Body of pancreas (tissue), 4 donors: ENCODE results near the gene ENTPD2. TPM values are rescaled to one million over a fixed set of nuclear protein-coding genes. Genes with fewer than 3 reads are reported as not detected.
A peak's percentile ranks its signal among the peaks of the same experiment; 100 is the strongest.

Experiments used
- ATAC-seq: fragments of 150-250 bp; one replicate; pipeline ENCODE4 v1.9.1; 2016
- DNase-seq, 4 donors: peaks; one replicate each; pipeline ENCODE4 v3.0.0-alpha.2; 2019
- H3K27ac ChIP-seq, 4 donors: fragments of 200-600 bp; sonication (generic); 1 replicate in 3 of 4; 2 replicates in 1 of 4; pipeline versions ENCODE4 v1.5.1 to v1.6.1; 2016 to 2019; ENCODE audit warnings: mild to moderate bottlenecking in 1 of 4, mixed read lengths in 1 of 4, moderate library complexity in 1 of 4
- H3K27me3 ChIP-seq, 2 donors: fragments of 200-600 bp; sonication (generic); one replicate each; pipeline ENCODE4 v1.6.0; 2016; ENCODE audit warnings: mild to moderate bottlenecking in 1 of 2
- H3K36me3 ChIP-seq, 2 donors: fragments of 200-600 bp; sonication (generic); replicated peaks in 1 of 2; 2 replicates each; pipeline ENCODE4 v1.5.1; 2016; ENCODE audit warnings: low read depth in 2 of 2; ENCODE audit not compliant: insufficient read depth in 1 of 2
- H3K4me1 ChIP-seq: fragments of 200-600 bp; sonication (generic); one replicate; pipeline ENCODE4 v1.6.0; 2016
- H3K4me3 ChIP-seq, 2 donors: fragments of 200-600 bp; sonication (generic); 1 replicate in 1 of 2; 2 replicates in 1 of 2; pipeline ENCODE4 v1.5.1; 2016 to 2019
- H3K9me3 ChIP-seq, 3 donors: fragments of 200-600 bp; sonication (generic); 1 replicate in 2 of 3; 2 replicates in 1 of 3; pipeline ENCODE4 v1.5.1; 2016
- CTCF ChIP-seq, 7 experiments: fragments of 450-650 bp in 4 of 7; fragments of 200-600 bp in 3 of 7; sonication (generic) in 3 of 7; IDR thresholded peaks; one replicate each; pipeline ENCODE4 v1.5.1; 2016 to 2019; ENCODE audit warnings: antibody characterized with exemption in 7 of 7
- POLR2A ChIP-seq, 3 donors: fragments of 450-650 bp; IDR thresholded peaks; one replicate each; pipeline ENCODE4 v1.6.1; 2016; ENCODE audit warnings: antibody characterized with exemption in 3 of 3, mild to moderate bottlenecking in 2 of 3
- WGBS, 2 donors: methylation state at CpG; one replicate each; pipeline ENCODE4 v1.1.5; 2017; 5-methylcytosine and 5-hydroxymethylcytosine counted together
- intact Hi-C: fragments of 100-400 bp; cut with DNase I; formaldehyde crosslinking; loops from one replicate; pipeline ENCODE4 v1.15.1; 2023
- total RNA-seq, 2 donors: library from RNA; depleted of rRNA; stranded (reverse); fragments of >200 nt; gene quantifications; one replicate each; pipeline ENCODE4 v1.1.0, GENCODE V29; 2016

ENTPD2 gene
- total RNA-seq, 2 donors from 2014 or later = 1.3 to 1.6 TPM

- Histone ChIP-seq H3K9me3 (no peaks in the 10 kb centered on the region), H3K4me1 (no peaks in the 10 kb centered on the region), H3K27me3 (no peaks in the 10 kb centered on the region), H3K36me3 (peaks cover 0 to 3% of the 10 kb centered on the region in 2 donors), H3K4me3 (no peak overlapping the region), H3K27ac (no peak overlapping the region)
- WGBS, 2 donors = 81 to 89% methylated on average over 3 to 19 of the region's 22 CpGs
- intact Hi-C loops = no loop called here
- ATAC-seq (no peak), DNase-seq (no peak)
- TF ChIP-seq CTCF (IDR thresholded peaks at IDR 0.05) (no peak), POLR2A (IDR thresholded peaks at IDR 0.05) (no peak)
Observed at GRCh38 chr9:137008312-137008711, 45.5 kb downstream of the ENTPD2 start.

- H3K27ac ChIP-seq = no peak overlapping the region
- ATAC-seq (no peak), DNase-seq (no peak)
- intact Hi-C loops = no loop called here
- H3K4me3 ChIP-seq = no peak overlapping the region
- 91 to 95% methylated on average over 6 to 12 of the region's 13 CpGs for WGBS, 2 donors
- H3K36me3 ChIP-seq = peaks cover 0 to 3% of the 10 kb centered on the region in 2 donors
- TF ChIP-seq POLR2A (IDR thresholded peaks at IDR 0.05) (no peak), CTCF (IDR thresholded peaks at IDR 0.05) (no peak)
- no peaks in the 10 kb centered on the region for H3K9me3 ChIP-seq
- no peaks in the 10 kb centered on the region for H3K4me1 ChIP-seq
- no peaks in the 10 kb centered on the region for H3K27me3 ChIP-seq
Observed at GRCh38 chr9:137007816-137008270, 46.0 kb downstream of the ENTPD2 start.

GRCh38 chr9:137007108-137007815, 46.6 kb downstream of the ENTPD2 start:
- DNase-seq = peak in 3 of 4 donors; percentile 36 to 52 (median 42)
- Histone ChIP-seq H3K4me1 (no peaks in the 10 kb centered on the region), H3K4me3 (no peak overlapping the region), H3K9me3 (no peaks in the 10 kb centered on the region), H3K27ac (no peak overlapping the region), H3K36me3 (peaks cover 0 to 3% of the 10 kb centered on the region in 2 donors), H3K27me3 (no peaks in the 10 kb centered on the region)
- no peak for TF ChIP-seq CTCF (IDR thresholded peaks at IDR 0.05)
- no peak for TF ChIP-seq POLR2A (IDR thresholded peaks at IDR 0.05)
- intact Hi-C loops = no loop called here
- 75 to 84% methylated on average over 20 to 30 of the region's 30 CpGs for WGBS, 2 donors
- ATAC-seq = peak; percentile 13

GRCh38 chr9:137006116-137007003, 47.5 kb downstream of the ENTPD2 start:
- WGBS, 2 donors = 75 to 96% methylated on average over 11 to 24 of the region's 24 CpGs
- H3K36me3 ChIP-seq = peaks cover 0 to 2% of the 10 kb centered on the region in 2 donors
- H3K4me3 ChIP-seq = no peak overlapping the region
- H3K27me3 ChIP-seq = no peaks in the 10 kb centered on the region
- no peaks in the 10 kb centered on the region for H3K9me3 ChIP-seq
- intact Hi-C loops = no loop called here
- no peak overlapping the region for H3K27ac ChIP-seq
- H3K4me1 ChIP-seq = no peaks in the 10 kb centered on the region
- ATAC-seq (peak; percentile 20), DNase-seq (no peak)
- no peak for TF ChIP-seq POLR2A (IDR thresholded peaks at IDR 0.05)
- no peak for TF ChIP-seq CTCF (IDR thresholded peaks at IDR 0.05)
